HG02852 (cell line): Measurements from ENCODE around the gene KHDC1.
"Not testable (repeated sequence)": the region's sequence is repeated elsewhere in the genome, so short reads cannot be mapped to it uniquely, and the experiment has no call there.

Experiments used
- ATAC-seq: cut with Tn5 transposase; IDR thresholded peaks from one replicate; pipeline ENCODE4 v1.9.1; 2021; ENCODE audit warnings: mild to moderate bottlenecking, moderate library complexity; ENCODE audit not compliant: unreplicated experiment

Gene KHDC1

GRCh38 chr6:73262671-73263569 lies at the start of gene KHDC1:
TSS of gene KHDC1 (minus strand) at chr6:73263196. CDS start at chr6:73242517, 20,679 bp downstream.
- ATAC-seq, result peak; percentile 94

GRCh38 chr6:73310503-73310845 lies 47.5 kb upstream of the KHDC1 start:
- ATAC-seq, result not testable (repeated sequence)

- ATAC-seq, result peak; percentile 97
Measured at GRCh38 chr6:73309785-73310502, 46.9 kb upstream of the KHDC1 start.

GRCh38 chr6:73309535-73309784 lies 46.5 kb upstream of the KHDC1 start:
- peak; percentile 40 for ATAC-seq

GRCh38 chr6:73308712-73309534 lies 45.9 kb upstream of the KHDC1 start:
- ATAC-seq, result no peak

- ATAC-seq, result peak; percentile 55
Measured at GRCh38 chr6:73303773-73304172, 40.8 kb upstream of the KHDC1 start.

GRCh38 chr6:73302339-73302738 lies 39.3 kb upstream of the KHDC1 start:
- ATAC-seq, result no peak

GRCh38 chr6:73299151-73299971 lies 36.4 kb upstream of the KHDC1 start:
- no peak for ATAC-seq

- ATAC-seq, result no peak
Measured at GRCh38 chr6:73293331-73293730, 30.3 kb upstream of the KHDC1 start.

- no peak for ATAC-seq
Measured at GRCh38 chr6:73290435-73290834, 27.4 kb upstream of the KHDC1 start.

GRCh38 chr6:73286752-73287151 lies 23.8 kb upstream of the KHDC1 start:
- no peak for ATAC-seq

- ATAC-seq, result no peak
Measured at GRCh38 chr6:73285674-73286283, 22.8 kb upstream of the KHDC1 start.

GRCh38 chr6:73282871-73283270 lies 19.9 kb upstream of the KHDC1 start:
- no peak for ATAC-seq

- not testable (repeated sequence) for ATAC-seq
Measured at GRCh38 chr6:73281684-73282083, 18.7 kb upstream of the KHDC1 start.

GRCh38 chr6:73269296-73269695 lies 6.3 kb upstream of the KHDC1 start:
- ATAC-seq, result not testable (repeated sequence)

GRCh38 chr6:73268896-73269295 lies 5.9 kb upstream of the KHDC1 start:
- not testable (repeated sequence) for ATAC-seq

- ATAC-seq, result no peak
Measured at GRCh38 chr6:73264446-73264845, 1.4 kb upstream of the KHDC1 start.

- peak; percentile 1 for ATAC-seq
Measured at GRCh38 chr6:73263570-73263909, 544 bp upstream of the KHDC1 start.

- ATAC-seq, result no peak
Measured at GRCh38 chr6:73258721-73259120, 4.3 kb downstream of the KHDC1 start.

GRCh38 chr6:73254323-73254722 lies 8.7 kb downstream of the KHDC1 start:
- not testable (repeated sequence) for ATAC-seq
